Measurements from ENCODE around the gene IKZF3. TPM values are rescaled to one million over a fixed set of nuclear protein-coding genes. Genes with fewer than 3 reads are reported as not detected.

Gene IKZF3
- total RNA-seq, 4 donors from 2014 or later, result 0.60 to 1.9 (median 1.1) TPM

DNA sequence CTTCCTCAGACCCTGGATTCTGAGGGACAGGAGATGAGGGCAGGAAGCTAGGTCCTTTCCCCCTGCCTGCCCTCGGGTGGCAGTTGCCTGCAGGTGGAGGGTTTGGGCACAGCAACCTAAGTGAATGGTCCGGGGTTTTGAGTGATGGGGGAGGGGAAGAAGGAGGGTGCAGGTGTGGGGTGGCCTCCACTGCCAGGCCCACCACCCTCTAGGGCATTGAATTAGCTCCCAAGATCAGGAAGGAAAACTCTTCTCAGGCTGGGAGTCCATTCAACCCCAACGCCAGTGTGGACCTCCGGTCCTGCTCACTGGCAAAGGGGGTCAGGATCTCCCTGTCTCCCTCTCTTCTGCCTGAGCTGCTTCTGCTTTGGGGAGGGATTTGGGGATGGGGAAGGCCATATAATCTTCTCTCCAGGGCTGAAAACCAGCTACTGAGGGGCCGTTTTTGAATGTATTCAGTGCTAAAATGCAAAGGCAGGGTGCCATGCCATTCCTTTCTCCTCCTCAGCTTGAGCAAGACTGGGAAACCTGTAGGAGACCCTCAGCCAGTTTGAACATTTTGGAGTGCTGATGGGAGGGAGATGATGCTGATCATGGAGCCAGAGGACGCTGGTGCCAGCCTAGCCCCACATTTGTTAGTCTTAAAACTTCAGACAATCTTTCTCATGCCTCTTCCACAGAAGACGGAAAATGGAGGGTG is 107.6 kb downstream of the IKZF3 start:
- WGBS, result 64% methylated on average over 7 of the region's 7 CpGs
- Histone ChIP-seq H3K9me3 (no peaks in the 10 kb centered on the region), H3K27me3 (peaks cover 6% of the 10 kb centered on the region), H3K4me3 (no peak overlapping the region), H3K4me1 (peaks cover 24% of the 10 kb centered on the region), H3K36me3 (no peaks in the 10 kb centered on the region), H3K27ac (no peak overlapping the region)
- DNase-seq (ENCODE audit: low spot score in 2 of 2), result no peak
- TF ChIP-seq POLR2AphosphoS5 (IDR thresholded peaks at IDR 0.05) (no peak), EP300 (IDR thresholded peaks at IDR 0.05) (no peak), POLR2A (IDR thresholded peaks at IDR 0.05) (no peak)
- TF ChIP-seq, protein P1, sequence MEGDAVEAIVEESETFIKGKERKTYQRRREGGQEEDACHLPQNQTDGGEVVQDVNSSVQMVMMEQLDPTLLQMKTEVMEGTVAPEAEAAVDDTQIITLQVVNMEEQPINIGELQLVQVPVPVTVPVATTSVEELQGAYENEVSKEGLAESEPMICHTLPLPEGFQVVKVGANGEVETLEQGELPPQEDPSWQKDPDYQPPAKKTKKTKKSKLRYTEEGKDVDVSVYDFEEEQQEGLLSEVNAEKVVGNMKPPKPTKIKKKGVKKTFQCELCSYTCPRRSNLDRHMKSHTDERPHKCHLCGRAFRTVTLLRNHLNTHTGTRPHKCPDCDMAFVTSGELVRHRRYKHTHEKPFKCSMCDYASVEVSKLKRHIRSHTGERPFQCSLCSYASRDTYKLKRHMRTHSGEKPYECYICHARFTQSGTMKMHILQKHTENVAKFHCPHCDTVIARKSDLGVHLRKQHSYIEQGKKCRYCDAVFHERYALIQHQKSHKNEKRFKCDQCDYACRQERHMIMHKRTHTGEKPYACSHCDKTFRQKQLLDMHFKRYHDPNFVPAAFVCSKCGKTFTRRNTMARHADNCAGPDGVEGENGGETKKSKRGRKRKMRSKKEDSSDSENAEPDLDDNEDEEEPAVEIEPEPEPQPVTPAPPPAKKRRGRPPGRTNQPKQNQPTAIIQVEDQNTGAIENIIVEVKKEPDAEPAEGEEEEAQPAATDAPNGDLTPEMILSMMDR (IDR thresholded peaks at IDR 0.05), result no peak

DNA sequence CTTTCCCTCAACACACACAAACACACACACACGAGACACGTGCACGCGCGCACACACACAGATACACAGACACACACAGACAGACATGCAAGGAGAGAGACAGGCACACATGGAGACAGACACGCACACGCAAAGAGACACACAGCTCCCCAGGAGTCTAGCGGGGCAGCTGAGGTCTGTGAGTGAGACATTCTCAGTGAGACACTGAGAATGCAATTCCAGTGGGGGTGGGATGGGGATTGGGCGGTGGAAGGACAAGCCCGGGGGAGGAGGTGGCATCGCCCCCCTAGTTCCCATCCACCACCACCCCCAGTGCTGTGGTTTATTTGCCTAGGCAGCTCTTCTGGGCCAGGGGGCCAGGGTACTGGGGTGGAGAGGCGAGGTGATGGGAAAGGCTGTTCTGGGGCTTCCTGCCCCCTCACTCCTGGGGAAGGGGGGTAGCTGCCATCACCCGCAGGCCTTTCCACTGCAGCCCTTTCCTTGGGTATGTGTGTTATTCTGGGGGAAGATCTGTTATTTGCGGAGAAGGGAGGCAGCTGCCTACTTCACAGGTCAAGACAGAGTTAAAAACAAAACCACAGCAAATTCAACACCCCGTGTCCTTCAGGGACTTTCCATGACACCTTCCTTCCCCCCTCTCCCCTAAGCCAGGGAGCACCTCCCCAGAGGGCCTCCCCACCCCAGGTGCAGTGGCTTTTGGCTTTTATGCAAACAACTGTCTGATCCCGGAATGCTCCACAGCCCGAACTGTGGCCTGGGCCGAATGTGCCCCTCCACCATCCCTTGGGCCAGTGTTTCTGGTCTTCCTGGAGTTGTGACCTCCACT is 108.3 kb downstream of the IKZF3 start:
- DNase-seq (ENCODE audit: low spot score in 2 of 2), result no peak
- Histone ChIP-seq H3K27ac (no peak overlapping the region), H3K4me1 (peaks cover 24% of the 10 kb centered on the region), H3K27me3 (peaks cover 6% of the 10 kb centered on the region), H3K9me3 (no peaks in the 10 kb centered on the region), H3K36me3 (no peaks in the 10 kb centered on the region), H3K4me3 (no peak overlapping the region)
- WGBS, result 62% methylated on average over 18 of the region's 18 CpGs
- TF ChIP-seq POLR2A (IDR thresholded peaks at IDR 0.05) (no peak), EP300 (IDR thresholded peaks at IDR 0.05) (no peak), POLR2AphosphoS5 (IDR thresholded peaks at IDR 0.05) (no peak)
- TF ChIP-seq, protein P1 (IDR thresholded peaks at IDR 0.05), result no peak

DNA sequence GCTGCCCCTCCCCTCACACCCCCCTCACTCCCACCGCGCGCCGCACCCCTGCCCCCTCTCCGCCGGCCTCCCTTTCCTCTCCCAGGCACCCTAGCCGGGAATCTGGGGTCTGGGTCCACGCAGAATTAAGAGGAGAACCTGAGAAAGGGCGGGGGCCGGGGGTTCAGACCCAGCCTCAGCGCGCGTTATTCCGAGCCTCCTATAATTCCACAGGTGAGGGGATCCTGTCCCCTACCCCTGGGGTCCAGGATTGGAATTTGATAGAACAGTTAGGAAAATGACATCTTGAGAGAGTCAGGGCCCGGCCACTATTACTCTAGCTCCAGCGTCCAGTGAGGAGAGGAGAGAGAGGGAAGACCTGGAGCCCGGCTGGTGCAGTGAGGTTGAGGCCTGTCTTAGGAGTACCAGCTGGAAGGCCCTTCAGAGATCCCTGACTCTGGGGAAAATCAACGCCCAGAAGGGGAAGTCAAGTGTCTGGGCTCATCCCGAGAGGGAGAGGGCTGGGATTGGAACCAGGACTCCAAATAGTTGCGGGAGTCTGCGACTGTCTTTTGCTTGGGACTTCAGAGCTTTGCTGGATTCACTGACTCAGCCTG is 109.1 kb downstream of the IKZF3 start:
- Histone ChIP-seq H3K4me3 (peak overlapping the region; percentile 62), H3K36me3 (no peaks in the 10 kb centered on the region), H3K9me3 (no peaks in the 10 kb centered on the region), H3K27me3 (no peaks in the 10 kb centered on the region), H3K4me1 (peaks cover 28% of the 10 kb centered on the region), H3K27ac (peak overlapping the region; percentile 87)
- WGBS, result 49% methylated on average over 14 of the region's 21 CpGs
- no peak for DNase-seq (ENCODE audit: low spot score in 2 of 2)
- TF ChIP-seq POLR2AphosphoS5 (IDR thresholded peaks at IDR 0.05), result no peak
- TF ChIP-seq POLR2A (IDR thresholded peaks at IDR 0.05), result no peak
- TF ChIP-seq EP300 (IDR thresholded peaks at IDR 0.05), result no peak
- TF ChIP-seq, protein P1 (IDR thresholded peaks at IDR 0.05), result no peak

DNA sequence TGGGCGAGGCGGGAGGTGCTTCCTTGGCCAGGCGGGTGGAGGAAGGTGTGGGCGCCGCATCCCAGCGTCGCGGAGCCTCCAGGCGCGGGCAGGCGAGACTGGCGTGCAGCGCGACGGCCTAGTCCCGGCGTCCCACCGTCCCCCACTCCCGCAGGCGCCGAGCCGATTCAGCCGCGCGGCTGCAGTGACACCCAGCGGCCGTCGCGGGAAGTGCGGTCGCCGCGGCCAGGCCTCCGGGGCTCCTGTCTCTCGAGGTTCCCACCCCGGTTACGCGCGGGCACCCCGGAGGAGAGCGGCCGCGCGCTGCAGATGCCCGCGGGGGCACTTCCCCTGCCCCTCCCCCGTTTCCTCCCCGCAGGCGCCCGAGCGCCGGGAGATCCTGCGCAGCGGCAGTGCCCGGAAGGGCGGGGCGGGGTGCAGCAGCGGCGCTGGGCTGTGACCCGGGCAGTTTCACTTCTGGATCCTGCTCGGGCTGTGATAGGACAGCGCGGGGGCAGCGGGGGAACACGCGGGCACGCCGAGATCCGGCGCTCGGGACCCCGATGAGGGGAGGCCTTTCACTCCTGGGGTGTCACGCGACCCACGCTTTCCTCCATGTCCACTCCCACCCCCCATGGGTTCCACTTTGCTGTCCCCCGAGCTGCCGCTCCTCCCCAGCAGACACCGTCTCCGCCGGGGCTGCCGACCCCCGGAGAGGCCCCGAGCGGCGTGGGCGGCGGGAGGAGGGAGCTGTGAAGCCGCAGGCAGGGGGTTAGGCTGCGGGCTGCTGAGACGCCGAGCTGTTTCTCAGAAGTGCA is 109.8 kb downstream of the IKZF3 start:
- H3K27ac ChIP-seq, result peak overlapping the region; percentile 87
- no peaks in the 10 kb centered on the region for H3K36me3 ChIP-seq
- peak; percentile 92 for DNase-seq (ENCODE audit: low spot score in 2 of 2)
- H3K4me1 ChIP-seq, result peaks cover 33% of the 10 kb centered on the region
- H3K27me3 ChIP-seq, result no peaks in the 10 kb centered on the region
- H3K4me3 ChIP-seq, result peak overlapping the region; percentile 62
- no peaks in the 10 kb centered on the region for H3K9me3 ChIP-seq
- TF ChIP-seq EP300 (IDR thresholded peaks at IDR 0.05) (no peak), POLR2AphosphoS5 (IDR thresholded peaks at IDR 0.05) (peak in 2 of 3 donors; percentile 15 to 56), POLR2A (IDR thresholded peaks at IDR 0.05) (peak in 1 of 2 donors; percentile 51)
- TF ChIP-seq, protein P1 (IDR thresholded peaks at IDR 0.05), result peak; percentile 98 to 99
- 0% methylated on average over 14 of the region's 91 CpGs for WGBS

All from suprapubic skin (tissue), 4 donors.